ENCODE data around the gene SLC2A11.
"Not testable (repeated sequence)": the region's sequence is repeated elsewhere in the genome, so short reads cannot be mapped to it uniquely, and the experiment has no call there.

SLC2A11 gene

DNA sequence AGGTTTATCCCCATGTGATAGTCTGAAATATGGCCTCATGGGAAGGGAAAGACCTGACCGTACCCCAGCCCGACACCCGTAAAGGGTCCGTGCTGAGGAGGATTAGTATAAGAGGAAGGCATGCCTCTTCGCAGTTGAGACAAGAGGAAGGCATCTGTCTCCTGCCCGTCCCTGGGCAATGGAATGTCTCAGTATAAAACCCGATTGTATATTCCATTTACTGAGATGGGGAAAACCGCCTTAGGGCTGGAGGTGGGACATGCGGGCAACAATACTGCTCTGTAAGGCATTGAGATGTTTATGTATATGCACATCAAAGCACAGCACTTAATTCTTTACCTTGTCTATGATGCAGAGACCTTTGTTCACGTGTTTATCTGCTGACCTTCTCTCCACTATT lies 49.7 kb downstream of the SLC2A11 start:
- not testable (repeated sequence) for H3K4me3 ChIP-seq (ENCODE audit: low read length in 2 of 2); H3K9ac ChIP-seq (ENCODE audit: low read depth in 1 of 2, low read length in 2 of 2); H3K36me3 ChIP-seq (ENCODE audit: control insufficient read depth in 2 of 2, insufficient read depth in 2 of 2, low read length in 2 of 2); H3K9me3 ChIP-seq (ENCODE audit: control insufficient read depth in 2 of 2, low read length in 2 of 2); H3K27me3 ChIP-seq (ENCODE audit: control insufficient read depth in 2 of 2, insufficient read depth in 2 of 2, low read length in 2 of 2); H3K27ac ChIP-seq (ENCODE audit: low read depth in 2 of 2, low read length in 2 of 2)
- H3K4me1 ChIP-seq (ENCODE audit: control insufficient read depth in 2 of 2, insufficient read depth in 2 of 2, low read length in 2 of 2) = peaks cover 6 to 13% of the 10 kb centered on the region in 2 donors

DNA sequence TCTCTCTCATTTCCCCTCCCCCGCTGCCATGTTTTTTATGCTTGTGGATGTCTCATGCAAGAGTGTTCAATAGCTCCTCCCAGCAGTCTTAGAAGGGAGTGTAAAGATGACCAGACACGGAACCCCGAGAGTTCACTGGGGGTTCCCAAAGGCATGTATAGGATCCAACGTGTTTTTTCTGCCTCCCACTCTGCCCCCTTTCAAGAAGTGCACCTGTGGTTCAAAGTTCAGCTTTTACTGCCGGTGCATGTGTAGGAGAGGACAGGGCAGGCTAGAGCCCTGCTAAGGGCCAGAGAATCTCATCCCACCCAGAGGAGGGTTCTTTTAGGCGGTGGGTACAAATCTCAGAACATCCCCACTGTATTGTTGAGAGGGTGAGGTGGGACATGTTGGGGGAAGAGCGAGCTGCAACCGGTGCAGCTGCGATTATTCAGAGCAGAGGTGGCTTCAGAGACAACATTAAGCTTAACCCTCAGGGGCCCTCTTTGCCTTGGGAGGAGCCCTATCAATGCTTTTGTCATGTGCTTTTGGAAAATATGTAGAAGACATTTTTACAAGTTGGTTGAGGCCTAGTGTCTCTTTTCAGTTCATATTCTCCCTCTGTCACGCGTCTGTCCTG lies 51.0 kb downstream of the SLC2A11 start:
- Histone ChIP-seq H3K4me1 (ENCODE audit: control insufficient read depth in 2 of 2, insufficient read depth in 2 of 2, low read length in 2 of 2) (peaks cover 8 to 19% of the 10 kb centered on the region in 2 donors), H3K36me3 (ENCODE audit: control insufficient read depth in 2 of 2, insufficient read depth in 2 of 2, low read length in 2 of 2) (no peaks in the 10 kb centered on the region), H3K9ac (ENCODE audit: low read depth in 1 of 2, low read length in 2 of 2) (no peak overlapping the region), H3K9me3 (ENCODE audit: control insufficient read depth in 2 of 2, low read length in 2 of 2) (no peaks in the 10 kb centered on the region), H3K27me3 (ENCODE audit: control insufficient read depth in 2 of 2, insufficient read depth in 2 of 2, low read length in 2 of 2) (no peaks in the 10 kb centered on the region), H3K4me3 (ENCODE audit: low read length in 2 of 2) (no peak overlapping the region), H3K27ac (ENCODE audit: low read depth in 2 of 2, low read length in 2 of 2) (no peak overlapping the region)

DNA sequence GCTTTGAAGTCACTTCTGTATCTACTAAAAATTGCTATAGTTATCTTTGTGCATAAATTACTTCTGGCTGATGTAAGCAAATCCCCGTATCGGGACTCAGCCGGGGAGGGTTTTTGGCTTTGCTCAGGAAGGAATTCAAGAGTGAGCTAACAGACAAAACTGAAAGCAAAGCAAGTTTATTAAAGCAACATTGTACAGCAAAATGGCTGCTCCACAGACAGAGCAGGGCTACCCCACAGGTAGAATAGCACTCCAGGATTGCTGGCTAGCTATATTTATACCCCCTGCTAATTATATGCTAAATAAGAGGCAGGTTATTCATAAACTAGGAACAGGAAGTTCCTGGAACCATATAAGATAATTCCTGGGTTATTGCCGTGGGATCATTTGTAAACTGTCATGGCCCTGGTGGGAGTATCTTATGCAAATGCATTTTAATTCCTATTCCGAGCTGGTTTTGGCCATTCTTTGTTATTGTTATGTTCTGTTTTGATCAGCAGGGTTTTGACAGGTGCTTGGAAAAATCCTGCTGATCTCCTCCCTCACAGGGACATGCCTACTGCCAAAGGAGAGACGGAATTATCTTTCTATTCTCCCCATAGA lies 51.7 kb downstream of the SLC2A11 start:
- Histone ChIP-seq H3K27ac (ENCODE audit: low read depth in 2 of 2, low read length in 2 of 2) (no peak overlapping the region), H3K36me3 (ENCODE audit: control insufficient read depth in 2 of 2, insufficient read depth in 2 of 2, low read length in 2 of 2) (no peaks in the 10 kb centered on the region), H3K9me3 (ENCODE audit: control insufficient read depth in 2 of 2, low read length in 2 of 2) (no peaks in the 10 kb centered on the region), H3K4me3 (ENCODE audit: low read length in 2 of 2) (peak overlapping the region in 1 of 2 donors; percentile 31), H3K9ac (ENCODE audit: low read depth in 1 of 2, low read length in 2 of 2) (no peak overlapping the region), H3K27me3 (ENCODE audit: control insufficient read depth in 2 of 2, insufficient read depth in 2 of 2, low read length in 2 of 2) (no peaks in the 10 kb centered on the region), H3K4me1 (ENCODE audit: control insufficient read depth in 2 of 2, insufficient read depth in 2 of 2, low read length in 2 of 2) (peaks cover 8 to 19% of the 10 kb centered on the region in 2 donors)

GRCh38 chr22:23910496-23911190 lies 53.0 kb downstream of the SLC2A11 start:
- H3K27me3 ChIP-seq (ENCODE audit: control insufficient read depth in 2 of 2, insufficient read depth in 2 of 2, low read length in 2 of 2) = no peaks in the 10 kb centered on the region
- H3K27ac ChIP-seq (ENCODE audit: low read depth in 2 of 2, low read length in 2 of 2) = no peak overlapping the region
- H3K4me1 ChIP-seq (ENCODE audit: control insufficient read depth in 2 of 2, insufficient read depth in 2 of 2, low read length in 2 of 2) = peaks cover 13 to 16% of the 10 kb centered on the region in 2 donors
- H3K9me3 ChIP-seq (ENCODE audit: control insufficient read depth in 2 of 2, low read length in 2 of 2) = no peaks in the 10 kb centered on the region
- no peaks in the 10 kb centered on the region for H3K36me3 ChIP-seq (ENCODE audit: control insufficient read depth in 2 of 2, insufficient read depth in 2 of 2, low read length in 2 of 2)
- no peak overlapping the region for H3K9ac ChIP-seq (ENCODE audit: low read depth in 1 of 2, low read length in 2 of 2)
- H3K4me3 ChIP-seq (ENCODE audit: low read length in 2 of 2) = no peak overlapping the region

DNA sequence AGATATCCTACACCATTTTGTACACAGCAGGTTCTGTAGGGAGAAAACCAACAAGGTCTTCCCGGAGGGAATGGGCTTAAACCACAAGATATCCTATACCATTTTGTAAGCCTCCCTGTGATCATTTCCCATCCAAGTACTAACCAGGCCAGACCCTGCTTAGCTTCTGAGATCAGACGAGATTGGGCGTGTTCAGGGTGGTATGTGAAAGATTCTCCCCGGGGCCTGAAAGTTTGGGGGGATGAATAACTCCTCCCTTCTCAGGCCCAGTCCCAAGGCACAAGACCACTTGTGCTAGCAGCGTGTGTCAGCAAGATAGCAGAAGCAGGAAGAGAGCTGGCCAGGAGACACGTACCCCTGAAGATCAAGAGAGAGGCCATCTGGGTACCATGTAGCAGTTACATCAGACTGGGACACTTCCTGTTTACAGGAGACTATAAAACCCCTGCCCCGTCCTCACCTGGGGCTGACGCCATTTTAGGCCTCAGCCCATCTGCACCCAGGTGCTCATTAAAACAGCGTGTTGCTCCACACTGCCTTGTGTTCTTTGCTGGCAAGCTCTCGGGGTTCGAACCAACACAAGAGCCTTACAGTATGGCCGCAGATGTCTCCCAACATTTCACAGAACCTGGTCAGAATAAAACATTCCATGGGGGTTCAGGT lies 53.8 kb downstream of the SLC2A11 start:
- no peak overlapping the region for H3K4me3 ChIP-seq (ENCODE audit: low read length in 2 of 2)
- H3K27me3 ChIP-seq (ENCODE audit: control insufficient read depth in 2 of 2, insufficient read depth in 2 of 2, low read length in 2 of 2) = no peaks in the 10 kb centered on the region
- H3K36me3 ChIP-seq (ENCODE audit: control insufficient read depth in 2 of 2, insufficient read depth in 2 of 2, low read length in 2 of 2) = no peaks in the 10 kb centered on the region
- no peaks in the 10 kb centered on the region for H3K9me3 ChIP-seq (ENCODE audit: control insufficient read depth in 2 of 2, low read length in 2 of 2)
- H3K4me1 ChIP-seq (ENCODE audit: control insufficient read depth in 2 of 2, insufficient read depth in 2 of 2, low read length in 2 of 2) = peaks cover 13 to 16% of the 10 kb centered on the region in 2 donors
- H3K9ac ChIP-seq (ENCODE audit: low read depth in 1 of 2, low read length in 2 of 2) = no peak overlapping the region
- no peak overlapping the region for H3K27ac ChIP-seq (ENCODE audit: low read depth in 2 of 2, low read length in 2 of 2)

GRCh38 chr22:23912293-23912903 lies 54.7 kb downstream of the SLC2A11 start:
- Histone ChIP-seq H3K27ac (ENCODE audit: low read depth in 2 of 2, low read length in 2 of 2) (no peak overlapping the region), H3K27me3 (ENCODE audit: control insufficient read depth in 2 of 2, insufficient read depth in 2 of 2, low read length in 2 of 2) (no peaks in the 10 kb centered on the region), H3K4me1 (ENCODE audit: control insufficient read depth in 2 of 2, insufficient read depth in 2 of 2, low read length in 2 of 2) (peaks cover 13 to 16% of the 10 kb centered on the region in 2 donors), H3K4me3 (ENCODE audit: low read length in 2 of 2) (no peak overlapping the region), H3K36me3 (ENCODE audit: control insufficient read depth in 2 of 2, insufficient read depth in 2 of 2, low read length in 2 of 2) (peaks cover 0 to 3% of the 10 kb centered on the region in 2 donors), H3K9ac (ENCODE audit: low read depth in 1 of 2, low read length in 2 of 2) (no peak overlapping the region), H3K9me3 (ENCODE audit: control insufficient read depth in 2 of 2, low read length in 2 of 2) (no peaks in the 10 kb centered on the region)

- H3K4me3 ChIP-seq (ENCODE audit: low read length in 2 of 2) = peak overlapping the region; percentile 79 to 91
- H3K27me3 ChIP-seq (ENCODE audit: control insufficient read depth in 2 of 2, insufficient read depth in 2 of 2, low read length in 2 of 2) = no peaks in the 10 kb centered on the region
- peaks cover 13 to 16% of the 10 kb centered on the region in 2 donors for H3K4me1 ChIP-seq (ENCODE audit: control insufficient read depth in 2 of 2, insufficient read depth in 2 of 2, low read length in 2 of 2)
- H3K27ac ChIP-seq (ENCODE audit: low read depth in 2 of 2, low read length in 2 of 2) = peak overlapping the region; percentile 79 to 91
- no peaks in the 10 kb centered on the region for H3K9me3 ChIP-seq (ENCODE audit: control insufficient read depth in 2 of 2, low read length in 2 of 2)
- peak overlapping the region; percentile 83 to 95 for H3K9ac ChIP-seq (ENCODE audit: low read depth in 1 of 2, low read length in 2 of 2)
- H3K36me3 ChIP-seq (ENCODE audit: control insufficient read depth in 2 of 2, insufficient read depth in 2 of 2, low read length in 2 of 2) = peaks cover 0 to 3% of the 10 kb centered on the region in 2 donors
Observed at GRCh38 chr22:23913306-23913660, 55.6 kb downstream of the SLC2A11 start.

DNA sequence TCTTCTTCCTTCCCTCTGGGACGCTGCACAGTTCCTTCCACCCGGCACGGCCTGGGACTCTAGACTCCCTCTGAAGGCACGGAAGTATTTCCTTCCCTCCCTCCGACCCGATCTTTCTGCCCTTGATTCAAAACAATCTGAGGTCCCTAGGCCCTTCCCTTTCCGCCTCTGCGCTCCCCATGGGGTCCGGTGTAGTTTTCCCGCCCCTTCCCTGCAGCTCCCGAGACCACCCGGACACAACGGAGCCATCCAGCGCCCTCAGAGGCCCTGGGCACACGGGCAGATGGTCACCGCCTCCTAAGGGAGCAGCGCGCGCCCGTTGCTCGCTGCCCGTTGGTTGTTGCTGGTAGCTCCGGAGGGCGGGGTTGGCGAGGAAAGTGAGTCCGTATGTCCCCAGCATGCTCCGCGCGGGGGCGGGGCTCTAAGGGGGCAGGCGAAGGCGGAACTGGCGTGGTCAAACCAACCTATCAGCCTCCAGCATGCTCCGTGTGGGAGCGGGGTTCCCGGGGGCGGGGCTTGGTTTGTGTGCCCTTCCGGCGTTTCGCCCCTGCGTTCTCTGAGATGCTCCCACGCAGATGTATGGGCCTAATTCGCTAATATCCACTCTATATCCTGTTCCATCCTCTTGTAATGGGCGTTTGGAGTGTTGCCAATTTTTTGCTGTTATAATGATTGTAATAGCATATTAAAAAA lies 56.1 kb downstream of the SLC2A11 start:
- peak overlapping the region; percentile 83 to 95 for H3K9ac ChIP-seq (ENCODE audit: low read depth in 1 of 2, low read length in 2 of 2)
- peaks cover 0 to 3% of the 10 kb centered on the region in 2 donors for H3K36me3 ChIP-seq (ENCODE audit: control insufficient read depth in 2 of 2, insufficient read depth in 2 of 2, low read length in 2 of 2)
- H3K9me3 ChIP-seq (ENCODE audit: control insufficient read depth in 2 of 2, low read length in 2 of 2) = no peaks in the 10 kb centered on the region
- H3K27me3 ChIP-seq (ENCODE audit: control insufficient read depth in 2 of 2, insufficient read depth in 2 of 2, low read length in 2 of 2) = no peaks in the 10 kb centered on the region
- peak overlapping the region; percentile 79 to 91 for H3K4me3 ChIP-seq (ENCODE audit: low read length in 2 of 2)
- peaks cover 13 to 16% of the 10 kb centered on the region in 2 donors for H3K4me1 ChIP-seq (ENCODE audit: control insufficient read depth in 2 of 2, insufficient read depth in 2 of 2, low read length in 2 of 2)
- peak overlapping the region; percentile 79 to 91 for H3K27ac ChIP-seq (ENCODE audit: low read depth in 2 of 2, low read length in 2 of 2)

- H3K4me3 ChIP-seq (ENCODE audit: low read length in 2 of 2) = no peak overlapping the region
- H3K27me3 ChIP-seq (ENCODE audit: control insufficient read depth in 2 of 2, insufficient read depth in 2 of 2, low read length in 2 of 2) = no peaks in the 10 kb centered on the region
- peaks cover 3 to 5% of the 10 kb centered on the region in 2 donors for H3K36me3 ChIP-seq (ENCODE audit: control insufficient read depth in 2 of 2, insufficient read depth in 2 of 2, low read length in 2 of 2)
- peak overlapping the region in 1 of 2 donors; percentile 91 for H3K27ac ChIP-seq (ENCODE audit: low read depth in 2 of 2, low read length in 2 of 2)
- no peaks in the 10 kb centered on the region for H3K9me3 ChIP-seq (ENCODE audit: control insufficient read depth in 2 of 2, low read length in 2 of 2)
- peaks cover 6 to 7% of the 10 kb centered on the region in 2 donors for H3K4me1 ChIP-seq (ENCODE audit: control insufficient read depth in 2 of 2, insufficient read depth in 2 of 2, low read length in 2 of 2)
- H3K9ac ChIP-seq (ENCODE audit: low read depth in 1 of 2, low read length in 2 of 2) = no peak overlapping the region
Observed at GRCh38 chr22:23915290-23915689, 57.6 kb downstream of the SLC2A11 start.
